ENCODE results near the gene GSDME. TPM values are rescaled to one million over a fixed set of nuclear protein-coding genes. Genes with fewer than 3 reads are reported as not detected.

Gene GSDME
- polyA plus RNA-seq, 2 of the 4 experiments (the other 2 are of a cell fraction): 51.0 to 55.9 TPM

- TF ChIP-seq SMC3 (IDR thresholded peaks at IDR 0.05) (no peak), CEBPB (IDR thresholded peaks at IDR 0.05) (no peak), POLR2A (IDR thresholded peaks at IDR 0.05; ENCODE audit: low read length) (no peak), NR3C1 (IDR thresholded peaks at IDR 0.05) (no peak), RNF2 (IDR thresholded peaks at IDR 0.05; ENCODE audit: borderline replicate concordance, low read depth) (no peak), RARB (CRISPR knock-in tag; IDR thresholded peaks at IDR 0.05) (no peak), ELK1 (IDR thresholded peaks at IDR 0.05; ENCODE audit: low read depth, low read length) (no peak), CHD4 (IDR thresholded peaks at IDR 0.05; ENCODE audit: borderline replicate concordance) (no peak), RFX5 (IDR thresholded peaks at IDR 0.05) (no peak), HEYL (CRISPR knock-in tag; IDR thresholded peaks at IDR 0.05) (no peak)
- no peak overlapping the region for H3K27ac ChIP-seq
- ATAC-seq: no peak
- H3K4me1 ChIP-seq: peaks cover 9% of the 10 kb centered on the region; the same call in 2 of the 3 replicates
- no peaks in the 10 kb centered on the region for H3K9me3 ChIP-seq
- ChIA-PET POLR2A (no interaction called here), CTCF (interaction anchor here (1.3 to 1.6 kb wide), 3 partner anchors 10 to 25 kb away, joined by 3 to 5 read pairs (median 4); no protein-coding TSS in a partner anchor)
- FAIRE-seq: no peak
- no peak overlapping the region for H3K4me2 ChIP-seq
- no peak overlapping the region for H3K4me3 ChIP-seq
- DNase-seq (ENCODE audit: low read depth in 1 of 2, low spot score in 1 of 2): no peak
- WGBS (ENCODE audit: missing lambda C conversion rate): 85% methylated on average over 4 of the region's 4 CpGs
These were observed 59.8 kb downstream of the GSDME start for GRCh38 chr7:24697416-24697815.

- H3K27ac ChIP-seq: no peak overlapping the region
- FAIRE-seq (no peak), ATAC-seq (no peak), DNase-seq (ENCODE audit: low read depth in 1 of 2, low spot score in 1 of 2) (no peak)
- no peaks in the 10 kb centered on the region for H3K9me3 ChIP-seq
- 86% methylated on average over 2 of the region's 2 CpGs for WGBS (ENCODE audit: missing lambda C conversion rate)
- ChIA-PET CTCF (interaction anchor here (1.5 kb wide), 1 partner anchor 23 kb away, joined by 4 read pairs; no protein-coding TSS in a partner anchor), POLR2A (no interaction called here)
- H3K4me3 ChIP-seq: no peak overlapping the region
- no peak overlapping the region for H3K4me2 ChIP-seq
- no peaks in the 10 kb centered on the region for H3K4me1 ChIP-seq
- TF ChIP-seq NR3C1 (IDR thresholded peaks at IDR 0.05) (no peak), ELK1 (IDR thresholded peaks at IDR 0.05; ENCODE audit: low read depth, low read length) (no peak), ZNF302 (CRISPR knock-in tag; IDR thresholded peaks at IDR 0.05) (no peak), CEBPB (IDR thresholded peaks at IDR 0.05) (no peak), HES2 (IDR thresholded peaks at IDR 0.05) (no peak), PHF8 (IDR thresholded peaks at IDR 0.05; ENCODE audit: borderline replicate concordance, low read depth) (no peak), ZC3H11A (IDR thresholded peaks at IDR 0.05) (no peak), POLR2AphosphoS2 (conservative IDR thresholded peaks at IDR 0.05; ENCODE audit: low read length) (no peak), BCL3 (IDR thresholded peaks at IDR 0.05) (no peak)
- TF ChIP-seq, protein P1, sequence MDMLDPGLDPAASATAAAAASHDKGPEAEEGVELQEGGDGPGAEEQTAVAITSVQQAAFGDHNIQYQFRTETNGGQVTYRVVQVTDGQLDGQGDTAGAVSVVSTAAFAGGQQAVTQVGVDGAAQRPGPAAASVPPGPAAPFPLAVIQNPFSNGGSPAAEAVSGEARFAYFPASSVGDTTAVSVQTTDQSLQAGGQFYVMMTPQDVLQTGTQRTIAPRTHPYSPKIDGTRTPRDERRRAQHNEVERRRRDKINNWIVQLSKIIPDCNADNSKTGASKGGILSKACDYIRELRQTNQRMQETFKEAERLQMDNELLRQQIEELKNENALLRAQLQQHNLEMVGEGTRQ (IDR thresholded peaks at IDR 0.05): no peak
These were observed 64.7 kb downstream of the GSDME start for GRCh38 chr7:24692592-24692991.

DNA sequence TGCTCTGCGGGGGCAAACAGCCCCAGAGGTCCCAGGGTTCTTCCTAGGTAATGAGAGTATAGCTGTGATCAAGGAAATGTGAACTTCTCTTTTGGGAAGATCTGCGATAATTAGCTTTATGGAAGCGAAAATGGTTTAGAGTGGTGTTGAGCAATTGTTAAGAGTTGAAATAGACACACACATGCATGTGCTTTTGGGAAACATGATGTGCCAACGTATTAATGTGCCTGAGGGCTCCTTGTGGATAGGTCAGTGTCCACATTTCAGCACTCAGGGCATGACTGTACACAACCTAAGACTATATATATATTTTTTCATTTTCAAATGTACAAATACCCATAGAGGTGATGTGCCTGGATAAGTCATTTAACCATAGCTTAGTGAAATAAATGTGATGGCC lies 67.0 kb downstream of the GSDME start:
- WGBS (ENCODE audit: missing lambda C conversion rate): 89% methylated on average over 4 of the region's 4 CpGs
- Histone ChIP-seq H3K4me3 (no peak overlapping the region), H3K4me1 (no peaks in the 10 kb centered on the region), H3K27ac (no peak overlapping the region), H3K9me3 (no peaks in the 10 kb centered on the region), H3K4me2 (no peak overlapping the region)
- FAIRE-seq: no peak
- TF ChIP-seq HEYL (CRISPR knock-in tag; IDR thresholded peaks at IDR 0.05) (no peak), NFE2L2 (conservative IDR thresholded peaks at IDR 0.05; ENCODE audit: low read length) (no peak), PHF8 (IDR thresholded peaks at IDR 0.05; ENCODE audit: borderline replicate concordance, low read depth) (no peak), HOXB13 (CRISPR knock-in tag; IDR thresholded peaks at IDR 0.05; ENCODE audit: low read depth) (no peak), CEBPB (IDR thresholded peaks at IDR 0.05) (no peak), FOSB (CRISPR knock-in tag; IDR thresholded peaks at IDR 0.05) (no peak), CHD2 (IDR thresholded peaks at IDR 0.05; ENCODE audit: low read length, partially characterized antibody) (no peak)
- TF ChIP-seq, protein P2, sequence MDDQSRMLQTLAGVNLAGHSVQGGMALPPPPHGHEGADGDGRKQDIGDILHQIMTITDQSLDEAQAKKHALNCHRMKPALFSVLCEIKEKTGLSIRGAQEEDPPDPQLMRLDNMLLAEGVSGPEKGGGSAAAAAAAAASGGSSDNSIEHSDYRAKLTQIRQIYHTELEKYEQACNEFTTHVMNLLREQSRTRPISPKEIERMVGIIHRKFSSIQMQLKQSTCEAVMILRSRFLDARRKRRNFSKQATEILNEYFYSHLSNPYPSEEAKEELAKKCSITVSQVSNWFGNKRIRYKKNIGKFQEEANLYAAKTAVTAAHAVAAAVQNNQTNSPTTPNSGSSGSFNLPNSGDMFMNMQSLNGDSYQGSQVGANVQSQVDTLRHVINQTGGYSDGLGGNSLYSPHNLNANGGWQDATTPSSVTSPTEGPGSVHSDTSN (IDR thresholded peaks at IDR 0.05): no peak
- ATAC-seq: no peak
- DNase-seq (ENCODE audit: low read depth in 1 of 2, low spot score in 1 of 2): no peak
- CTCF ChIA-PET: interaction anchor here (1.0 to 1.4 kb wide), 4 partner anchors 25 to 408 kb away, joined by 3 to 5 read pairs (median 3); no protein-coding TSS in a partner anchor
- POLR2A ChIA-PET: no interaction called here
